GM21619 (cell line): ENCODE measurements around the gene MBIP.

Experiments used
- ATAC-seq: cut with Tn5 transposase; IDR thresholded peaks from one replicate; pipeline ENCODE4 v1.9.1; 2021; ENCODE audit not compliant: unreplicated experiment

MBIP gene

DNA sequence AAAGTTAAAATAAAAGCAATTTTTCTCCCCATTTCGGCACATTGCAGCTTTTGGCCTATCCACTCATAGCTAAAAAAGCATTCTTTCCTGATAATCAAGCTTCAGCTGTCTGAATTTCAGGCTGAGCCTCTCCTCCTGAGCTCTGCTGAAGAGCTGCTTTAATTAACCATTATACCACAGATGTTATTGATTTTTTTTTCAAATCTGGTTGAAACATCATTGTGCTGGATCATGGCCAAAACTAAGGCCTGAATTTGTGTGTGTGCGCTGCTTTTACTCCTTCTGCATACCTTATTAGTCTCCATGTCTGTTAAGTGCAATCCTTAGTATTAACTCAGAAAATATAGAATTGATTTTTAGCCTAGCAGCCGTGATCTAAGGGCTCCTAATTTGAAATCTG lies 52.3 kb downstream of the MBIP start:
- no peak for ATAC-seq

DNA sequence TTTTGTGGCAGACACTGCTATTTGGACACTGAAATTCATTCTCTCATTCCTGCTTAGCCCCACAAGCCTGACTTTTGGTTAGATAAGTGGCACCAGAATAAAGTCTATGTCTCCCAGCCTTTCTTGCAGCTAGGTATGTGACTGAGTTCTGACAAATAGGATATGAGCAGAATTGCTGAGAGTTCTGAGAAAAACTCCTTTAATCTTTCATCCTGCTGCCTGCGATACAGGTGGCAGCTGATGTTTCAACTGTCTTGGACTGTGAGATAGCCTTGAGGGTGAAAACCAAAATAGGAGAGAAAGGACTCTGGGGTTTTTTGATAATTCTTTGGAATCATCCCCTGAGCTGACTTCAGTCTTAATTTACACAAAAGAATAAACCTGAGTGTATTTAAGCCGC lies 55.8 kb downstream of the MBIP start:
- ATAC-seq: no peak

DNA sequence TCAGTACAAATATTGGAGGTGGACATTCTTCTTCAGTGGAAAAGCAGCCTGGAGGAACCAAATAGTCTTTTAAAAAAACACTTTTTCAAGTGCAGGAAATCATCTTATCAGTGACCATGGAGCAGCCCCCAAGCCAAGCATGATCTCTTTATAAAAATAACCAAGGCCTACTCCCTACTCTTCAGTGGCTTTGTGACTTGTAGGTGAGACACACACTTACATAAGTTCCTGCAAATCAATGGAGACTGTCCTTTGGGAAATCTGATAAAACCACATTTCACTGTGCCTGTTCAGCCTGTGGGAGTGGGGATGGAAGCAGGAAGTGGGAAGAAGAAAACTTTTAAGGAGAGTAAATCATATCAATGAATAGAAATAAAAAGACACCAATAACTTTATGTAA lies 56.3 kb downstream of the MBIP start:
- ATAC-seq: no peak

DNA sequence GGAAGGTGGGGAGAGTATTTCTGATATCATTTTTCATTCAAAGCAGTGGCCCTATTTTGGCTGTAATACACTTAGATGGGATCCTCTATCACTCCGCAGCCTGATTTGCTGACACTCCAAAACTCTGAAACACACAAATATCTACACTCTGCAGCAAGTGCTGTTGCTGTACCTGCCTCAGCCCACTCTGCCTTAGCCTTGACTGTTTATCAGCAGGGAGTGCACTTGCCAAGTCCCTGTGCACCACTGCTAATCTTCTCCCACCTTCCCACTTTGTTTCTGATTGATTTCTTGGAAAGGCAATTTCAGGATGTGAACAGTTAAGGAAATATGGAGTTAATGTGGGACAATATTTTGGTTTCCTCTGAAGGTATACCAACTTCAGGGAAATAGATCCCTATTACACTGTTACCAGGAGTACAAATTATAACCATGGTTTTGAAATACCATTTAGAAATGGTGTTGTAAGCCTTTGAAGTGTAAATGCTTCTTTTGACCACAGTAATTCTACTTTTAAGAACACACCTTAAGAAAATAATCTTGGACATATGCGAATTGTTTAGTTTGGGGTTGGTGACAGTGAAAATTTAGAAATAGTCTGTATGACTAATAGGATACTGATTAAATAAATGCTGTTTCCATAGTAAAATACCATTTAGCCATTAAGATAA lies 59.3 kb downstream of the MBIP start:
- no peak for ATAC-seq

DNA sequence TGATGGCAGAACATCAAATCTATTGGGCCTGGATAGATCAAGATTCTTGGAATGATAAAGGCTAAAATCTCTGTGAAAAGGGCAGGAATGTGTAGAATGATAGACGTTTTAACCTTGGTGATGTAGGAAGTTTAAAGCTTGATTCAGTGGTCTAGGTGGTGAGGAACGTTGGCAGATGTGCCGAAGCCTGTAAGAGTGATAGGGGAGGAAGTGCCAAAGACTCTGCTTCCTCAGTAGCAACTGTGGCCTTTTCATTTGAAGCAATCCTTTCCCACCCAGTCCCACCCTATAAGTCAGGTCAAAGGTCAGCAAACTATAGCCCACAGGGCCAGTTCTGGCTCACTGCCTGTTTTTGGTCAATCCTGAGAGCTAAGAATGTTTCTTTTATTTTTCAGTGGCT lies 62.2 kb downstream of the MBIP start:
- ATAC-seq: no peak

DNA sequence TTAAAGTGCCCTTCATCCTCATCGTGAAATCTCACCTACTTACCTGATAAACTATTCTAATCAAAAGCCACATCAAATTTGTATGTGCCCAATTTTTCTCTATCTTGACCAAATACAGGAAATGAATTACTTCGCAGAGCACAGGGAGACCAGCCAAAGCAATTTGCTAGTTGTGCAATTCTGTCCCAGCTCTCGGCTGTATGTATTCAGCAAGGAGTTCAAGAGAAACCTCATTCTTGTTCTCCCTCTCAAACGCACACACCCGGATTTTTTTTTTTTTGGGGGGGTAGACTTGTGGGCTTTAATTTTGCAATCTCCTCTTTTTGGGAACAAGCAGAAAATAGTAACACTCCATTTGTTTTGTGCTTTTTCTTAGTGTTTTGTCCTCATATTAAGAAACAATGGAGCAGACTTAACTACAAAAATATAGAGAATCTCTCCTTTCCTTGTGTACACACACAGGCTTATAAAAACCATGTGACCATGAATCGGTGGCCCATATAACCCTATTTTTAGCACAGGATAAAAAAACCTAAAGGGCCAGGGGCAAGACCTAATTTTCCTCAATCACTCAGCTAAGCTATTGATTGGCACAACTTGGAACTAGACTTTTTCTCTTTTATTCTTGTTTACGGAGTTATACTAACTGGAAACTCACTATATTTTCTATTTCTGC lies 64.2 kb downstream of the MBIP start:
- no peak for ATAC-seq

DNA sequence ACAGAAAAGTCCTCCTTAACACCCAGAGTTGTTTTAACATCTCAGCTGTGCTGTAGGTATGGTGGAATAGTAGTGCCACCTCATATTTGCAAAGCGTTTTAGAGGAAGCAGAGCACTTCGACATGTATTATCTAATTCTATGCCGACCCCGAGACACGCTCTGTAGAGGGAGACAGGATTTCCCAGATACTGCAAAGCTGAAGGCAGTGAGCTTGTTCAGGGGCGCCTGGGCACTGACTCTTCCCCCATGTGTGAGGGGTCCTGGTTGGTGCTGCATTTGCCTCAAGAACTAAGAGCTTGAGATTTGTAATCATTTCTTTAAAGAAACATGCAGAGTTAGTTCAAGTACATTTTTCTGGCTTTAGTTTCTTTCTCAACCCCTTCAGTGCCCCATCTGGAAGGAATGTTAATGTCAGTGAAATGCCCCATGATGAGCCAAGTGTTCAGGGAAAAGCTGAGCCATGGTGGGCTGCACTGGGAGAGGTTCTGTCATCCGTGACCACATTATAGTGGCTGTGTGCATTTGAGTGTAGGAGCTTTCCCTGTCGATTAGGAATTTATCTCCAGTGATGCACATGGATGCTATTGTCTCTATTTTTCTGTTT lies 66.3 kb downstream of the MBIP start:
- no peak for ATAC-seq
